OCI-LY3 (cell line): ENCODE data around the gene ECE1.
"Not testable (repeated sequence)": the region's sequence is repeated elsewhere in the genome, so short reads cannot be mapped to it uniquely, and the experiment has no call there.

ENCODE experiments used
- H2AFZ ChIP-seq: fragments of 200-600, 300-600 bp; shearing (Covaris generic); 2 replicates; pipeline ENCODE4 v1.6.0; 2014; ENCODE audit warnings: antibody characterized with exemption, low read depth, low read length
- H3K27ac ChIP-seq: fragments of 200-600, 300-600 bp; sonication (generic); 2 replicates; pipeline ENCODE4 v1.5.1; 2014; ENCODE audit warnings: mild to moderate bottlenecking, low read length, moderate library complexity, mixed read lengths
- H3K27me3 ChIP-seq: fragments of 200-600, 300-600 bp; sonication (generic); 2 replicates; pipeline ENCODE4 v1.6.1; 2014; ENCODE audit warnings: low read depth, low read length, mixed read lengths
- H3K36me3 ChIP-seq: fragments of 200-600, 300-600 bp; sonication (generic); replicated peaks from 2 replicates; pipeline ENCODE3; 2014; ENCODE audit warnings: low read depth, low read length, mixed read lengths
- H3K4me1 ChIP-seq: fragments of 300-600, 200-600 bp; sonication (generic); 2 replicates; pipeline ENCODE4 v1.6.1; 2014; ENCODE audit warnings: low read length, mixed read lengths
- H3K4me2 ChIP-seq: fragments of 200-600, 300-600 bp; sonication (generic); 2 replicates; pipeline ENCODE4 v1.6.1; 2014; ENCODE audit warnings: low read length, mixed read lengths
- H3K4me3 ChIP-seq: fragments of 300-600, 200-600 bp; sonication (generic); 2 replicates; pipeline ENCODE4 v1.5.1; 2014; ENCODE audit warnings: antibody characterized with exemption, mild to moderate bottlenecking, low read length, moderate library complexity
- H3K79me2 ChIP-seq: fragments of 300-600, 200-600 bp; shearing (Covaris generic); 2 replicates; pipeline ENCODE4 v1.6.1; 2014; ENCODE audit warnings: mild to moderate bottlenecking, low read length, mixed read lengths
- H3K9ac ChIP-seq: fragments of 300-600, 200-600 bp; shearing (Covaris generic); 2 replicates; pipeline ENCODE4 v1.6.0; 2014; ENCODE audit warnings: mild to moderate bottlenecking, low read length, moderate library complexity
- H3K9me3 ChIP-seq: fragments of 200-600, 300-600 bp; shearing (Covaris generic); 2 replicates; pipeline ENCODE4 v1.6.1; 2014; ENCODE audit warnings: low read length, mixed read lengths; ENCODE audit not compliant: insufficient read depth
- H4K20me1 ChIP-seq: fragments of 200-600, 300-600 bp; sonication (generic); 2 replicates; pipeline ENCODE4 v1.6.1; 2016; ENCODE audit warnings: low read length, mixed read lengths; ENCODE audit not compliant: insufficient read depth
- CTCF ChIP-seq: fragments of 200-600, 300-600 bp; sonication (generic); IDR thresholded peaks from 2 replicates; pipeline ENCODE4 v1.5.1; 2014; ENCODE audit warnings: antibody characterized with exemption, low read length, low read depth
- EZH2phosphoT487 ChIP-seq: fragments of 200-600 bp; shearing (Covaris generic); IDR thresholded peaks from 2 replicates; pipeline ENCODE4 v1.6.1; 2018; ENCODE audit warnings: antibody characterized with exemption, mixed run types, low read depth

Gene ECE1

GRCh38 chr1:21283524-21283923 lies 6.7 kb downstream of the ECE1 start:
- H3K4me3 ChIP-seq = no peak overlapping the region
- TF ChIP-seq CTCF = no peak
- no peak for TF ChIP-seq EZH2phosphoT487
- no peak overlapping the region for H3K27ac ChIP-seq
- H3K79me2 ChIP-seq = peaks cover 58% of the 10 kb centered on the region
- no peaks in the 10 kb centered on the region for H3K9me3 ChIP-seq
- no peak overlapping the region for H2AFZ ChIP-seq
- H3K4me2 ChIP-seq = no peak overlapping the region
- no peaks in the 10 kb centered on the region for H3K27me3 ChIP-seq
- no peak overlapping the region for H3K9ac ChIP-seq
- H3K36me3 ChIP-seq = peaks cover 45% of the 10 kb centered on the region
- peaks cover 7% of the 10 kb centered on the region for H4K20me1 ChIP-seq
- H3K4me1 ChIP-seq = peaks cover 33% of the 10 kb centered on the region

- not testable (repeated sequence) for H3K27me3 ChIP-seq, H3K9me3 ChIP-seq, H3K4me3 ChIP-seq, H2AFZ ChIP-seq, H3K9ac ChIP-seq, H3K27ac ChIP-seq, H3K4me2 ChIP-seq, H4K20me1 ChIP-seq
- Histone ChIP-seq H3K4me1 (peaks cover 21% of the 10 kb centered on the region), H3K36me3 (peaks cover 40% of the 10 kb centered on the region), H3K79me2 (peaks cover 47% of the 10 kb centered on the region)
Measured at GRCh38 chr1:21282020-21282419, 8.2 kb downstream of the ECE1 start.

- Histone ChIP-seq H3K27ac (no peak overlapping the region), H3K4me2 (no peak overlapping the region), H3K4me1 (peaks cover 14% of the 10 kb centered on the region), H3K36me3 (peaks cover 35% of the 10 kb centered on the region), H3K4me3 (no peak overlapping the region), H3K79me2 (peaks cover 36% of the 10 kb centered on the region), H3K9me3 (no peaks in the 10 kb centered on the region), H3K27me3 (no peaks in the 10 kb centered on the region), H3K9ac (no peak overlapping the region), H2AFZ (no peak overlapping the region), H4K20me1 (peaks cover 7% of the 10 kb centered on the region)
- TF ChIP-seq EZH2phosphoT487 = no peak
- TF ChIP-seq CTCF = no peak
Measured at GRCh38 chr1:21280482-21280881, 9.8 kb downstream of the ECE1 start.

GRCh38 chr1:21280011-21280471 lies 10.2 kb downstream of the ECE1 start:
- peaks cover 35% of the 10 kb centered on the region for H3K36me3 ChIP-seq
- H3K9ac ChIP-seq = no peak overlapping the region
- no peak overlapping the region for H3K4me2 ChIP-seq
- no peak overlapping the region for H3K27ac ChIP-seq
- H3K4me3 ChIP-seq = no peak overlapping the region
- H3K4me1 ChIP-seq = peaks cover 10% of the 10 kb centered on the region
- no peaks in the 10 kb centered on the region for H3K9me3 ChIP-seq
- peaks cover 32% of the 10 kb centered on the region for H3K79me2 ChIP-seq
- H3K27me3 ChIP-seq = no peaks in the 10 kb centered on the region
- TF ChIP-seq CTCF = no peak
- no peak for TF ChIP-seq EZH2phosphoT487
- H2AFZ ChIP-seq = no peak overlapping the region
- H4K20me1 ChIP-seq = peaks cover 7% of the 10 kb centered on the region
